Vagina (tissue), 2 donors: Measurements from ENCODE around the gene ADAMTS2. TPM values are rescaled to one million over a fixed set of nuclear protein-coding genes. Genes with fewer than 3 reads are reported as not detected.

Source experiments
- DNase-seq, 2 donors: peaks; one replicate each; pipeline ENCODE4 v3.0.0-alpha.2; 2017; ENCODE audit errors: extremely low spot score in 2 of 2
- H3K27ac ChIP-seq: fragments of 200-600 bp; sonication (generic); one replicate; pipeline ENCODE4 v1.5.1; 2019
- H3K27me3 ChIP-seq: fragments of 200-600 bp; sonication (generic); one replicate; pipeline ENCODE4 v1.5.1; 2019
- H3K36me3 ChIP-seq, 2 donors: fragments of 200-600 bp; sonication (generic); one replicate each; pipeline ENCODE4 v1.5.1; 2017 to 2019
- H3K4me1 ChIP-seq: fragments of 200-600 bp; sonication (generic); one replicate; pipeline ENCODE4 v1.5.1; 2019
- H3K4me3 ChIP-seq, 2 donors: fragments of 200-600 bp; sonication (generic); 1 replicate in 1 of 2; 2 replicates in 1 of 2; pipeline ENCODE4 v1.5.1; 2016 to 2019
- H3K9me3 ChIP-seq: fragments of 200-600 bp; sonication (generic); one replicate; pipeline ENCODE4 v1.5.1; 2019
- POLR2A ChIP-seq, 2 donors: fragments of 450-650 bp; IDR thresholded peaks; one replicate each; pipeline ENCODE4 v1.6.1; 2017; ENCODE audit warnings: antibody characterized with exemption in 2 of 2, mild to moderate bottlenecking in 2 of 2, moderate library complexity in 2 of 2
- POLR2AphosphoS5 ChIP-seq, 2 donors: sonication (generic); formaldehyde crosslinking; IDR thresholded peaks; one replicate each; pipeline ENCODE4 v1.9.0; 2017; ENCODE audit warnings: antibody characterized with exemption in 2 of 2, mild to moderate bottlenecking in 2 of 2, low read depth in 1 of 2; ENCODE audit not compliant: insufficient read depth in 1 of 2
- intact Hi-C: fragments of 100-400 bp; cut with DNase I; formaldehyde crosslinking; loops from one replicate; pipeline ENCODE4 v1.15.1; 2023
- total RNA-seq: library from RNA; depleted of rRNA; stranded (reverse); fragments of >200 nt; gene quantifications from one replicate; pipeline ENCODE4 v1.2.3, GENCODE V29; 2016
- TF ChIP-seq, protein P1 (sequence below), 3 experiments: fragments of 450-650 bp in 2 of 3; fragments of 200-600 bp in 1 of 3; sonication (generic) in 1 of 3; IDR thresholded peaks; one replicate each; pipeline ENCODE4 v1.5.1; 2017 to 2019; ENCODE audit warnings: antibody characterized with exemption in 3 of 3, mild to moderate bottlenecking in 2 of 3, moderate library complexity in 2 of 3

The ADAMTS2 gene
- total RNA-seq, 1 donor from 2014 or later, result 17.4 TPM

DNA sequence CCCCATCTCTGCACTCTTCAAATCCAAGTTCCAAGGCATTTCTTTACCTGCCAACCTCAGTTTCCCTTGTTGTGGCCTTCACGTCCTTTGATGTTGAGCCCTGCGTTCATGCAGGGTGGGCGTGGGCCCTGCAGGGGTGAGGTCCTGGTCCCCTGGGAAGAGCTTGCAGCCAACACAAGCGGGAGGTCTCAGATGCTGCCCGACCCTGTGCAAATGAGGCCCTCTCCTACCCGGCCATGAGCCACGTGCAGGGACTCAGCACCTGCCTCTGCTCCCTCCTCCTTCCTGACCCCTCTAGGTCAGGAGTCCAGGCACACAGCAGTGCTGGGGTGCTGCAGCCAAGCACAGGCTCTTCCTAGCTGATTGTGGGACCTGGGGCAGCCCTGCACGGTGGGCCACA is 124.5 kb downstream of the ADAMTS2 start:
- Histone ChIP-seq H3K27me3 (no peaks in the 10 kb centered on the region), H3K27ac (no peak overlapping the region), H3K36me3 (no peaks in the 10 kb centered on the region), H3K4me3 (no peak overlapping the region), H3K9me3 (no peaks in the 10 kb centered on the region), H3K4me1 (peaks cover 23% of the 10 kb centered on the region)
- intact Hi-C loops, result no loop called here
- DNase-seq, result no peak
- TF ChIP-seq, protein P1, sequence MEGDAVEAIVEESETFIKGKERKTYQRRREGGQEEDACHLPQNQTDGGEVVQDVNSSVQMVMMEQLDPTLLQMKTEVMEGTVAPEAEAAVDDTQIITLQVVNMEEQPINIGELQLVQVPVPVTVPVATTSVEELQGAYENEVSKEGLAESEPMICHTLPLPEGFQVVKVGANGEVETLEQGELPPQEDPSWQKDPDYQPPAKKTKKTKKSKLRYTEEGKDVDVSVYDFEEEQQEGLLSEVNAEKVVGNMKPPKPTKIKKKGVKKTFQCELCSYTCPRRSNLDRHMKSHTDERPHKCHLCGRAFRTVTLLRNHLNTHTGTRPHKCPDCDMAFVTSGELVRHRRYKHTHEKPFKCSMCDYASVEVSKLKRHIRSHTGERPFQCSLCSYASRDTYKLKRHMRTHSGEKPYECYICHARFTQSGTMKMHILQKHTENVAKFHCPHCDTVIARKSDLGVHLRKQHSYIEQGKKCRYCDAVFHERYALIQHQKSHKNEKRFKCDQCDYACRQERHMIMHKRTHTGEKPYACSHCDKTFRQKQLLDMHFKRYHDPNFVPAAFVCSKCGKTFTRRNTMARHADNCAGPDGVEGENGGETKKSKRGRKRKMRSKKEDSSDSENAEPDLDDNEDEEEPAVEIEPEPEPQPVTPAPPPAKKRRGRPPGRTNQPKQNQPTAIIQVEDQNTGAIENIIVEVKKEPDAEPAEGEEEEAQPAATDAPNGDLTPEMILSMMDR (IDR thresholded peaks at IDR 0.05), result no peak
- TF ChIP-seq POLR2A (IDR thresholded peaks at IDR 0.05), result no peak
- no peak for TF ChIP-seq POLR2AphosphoS5 (IDR thresholded peaks at IDR 0.05; ENCODE audit: insufficient read depth in 1 of 2, low read depth in 1 of 2)

DNA sequence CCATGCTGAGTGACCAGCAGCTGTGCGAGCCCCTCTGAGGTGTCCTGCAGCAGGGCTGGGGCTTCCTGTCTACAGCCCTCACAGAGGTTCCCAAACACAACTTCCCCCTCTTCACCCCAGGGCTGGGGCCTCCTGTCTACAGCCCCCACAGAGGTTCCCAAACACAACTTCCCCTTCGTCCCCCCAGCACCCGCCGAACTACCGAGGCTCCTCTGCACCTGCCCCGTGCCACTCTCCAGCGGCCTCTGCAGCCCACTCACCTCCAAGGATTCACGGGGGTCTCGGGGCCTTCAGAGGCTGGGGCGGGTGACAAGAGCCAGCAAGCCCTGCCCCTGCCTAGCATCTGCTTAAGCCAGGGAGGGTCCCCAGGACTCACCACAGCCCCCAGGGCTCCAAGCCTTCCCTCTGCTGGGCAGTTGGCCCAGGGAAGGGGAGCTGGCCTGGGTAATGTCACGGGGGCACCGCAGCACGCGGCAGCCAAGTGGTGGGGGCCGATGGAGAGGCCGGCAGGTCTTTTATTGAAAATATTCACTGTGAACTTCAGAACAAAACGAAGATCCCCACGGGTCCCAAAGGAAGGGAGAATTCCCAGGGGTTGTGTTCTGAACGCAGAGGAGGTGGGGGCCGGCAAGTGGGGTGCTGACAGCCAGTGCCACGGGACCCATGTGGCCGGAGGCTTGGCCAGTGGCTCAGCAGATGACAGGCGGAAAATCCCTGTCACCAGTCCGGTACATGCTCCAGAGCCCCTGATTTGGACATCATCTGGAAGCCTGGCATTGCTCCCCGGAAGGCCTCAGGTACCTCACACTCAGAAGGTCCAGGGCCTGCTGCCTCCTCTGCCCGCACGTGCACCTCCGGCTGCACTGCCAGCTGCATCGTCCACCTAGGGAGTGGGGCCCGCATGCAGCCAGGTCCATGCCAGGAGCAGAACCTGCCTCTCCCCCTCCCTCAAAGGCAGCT is 125.3 kb downstream of the ADAMTS2 start:
- no peaks in the 10 kb centered on the region for H3K27me3 ChIP-seq

DNA sequence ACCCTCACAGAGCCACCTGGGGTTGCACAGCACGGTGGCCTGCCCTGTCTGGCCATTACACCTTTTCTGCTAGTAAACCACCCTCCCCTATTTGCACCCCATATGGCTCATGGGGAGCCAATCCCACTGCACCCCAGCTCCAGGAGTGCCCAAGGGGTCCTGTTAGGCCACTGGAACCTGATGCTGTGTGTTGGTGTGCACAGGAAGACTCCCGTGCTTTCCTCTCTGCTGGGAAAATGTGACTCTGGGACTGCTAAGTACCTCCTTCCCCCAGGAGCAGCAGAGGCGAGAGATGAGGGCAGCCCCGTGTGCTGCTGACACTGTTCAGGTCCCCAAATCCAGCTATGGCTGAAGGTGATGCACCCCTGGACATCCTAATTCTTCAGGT is 126.3 kb downstream of the ADAMTS2 start:
- Histone ChIP-seq H3K36me3 (no peaks in the 10 kb centered on the region), H3K4me1 (peaks cover 23% of the 10 kb centered on the region), H3K4me3 (no peak overlapping the region), H3K27ac (peak overlapping the region; percentile 20), H3K27me3 (no peaks in the 10 kb centered on the region), H3K9me3 (no peaks in the 10 kb centered on the region)
- TF ChIP-seq, protein P1 (IDR thresholded peaks at IDR 0.05), result no peak
- TF ChIP-seq POLR2A (IDR thresholded peaks at IDR 0.05), result no peak
- TF ChIP-seq POLR2AphosphoS5 (IDR thresholded peaks at IDR 0.05; ENCODE audit: insufficient read depth in 1 of 2, low read depth in 1 of 2), result no peak
- no peak for DNase-seq
- intact Hi-C loops, result no loop called here

More for the DNA sequence above, 125.3 kb downstream of the ADAMTS2 start:
- Histone ChIP-seq H3K4me3 (no peak overlapping the region), H3K27ac (no peak overlapping the region), H3K36me3 (no peaks in the 10 kb centered on the region), H3K9me3 (no peaks in the 10 kb centered on the region), H3K4me1 (peaks cover 23% of the 10 kb centered on the region)
- intact Hi-C loops, result no loop called here
- TF ChIP-seq, protein P1 (IDR thresholded peaks at IDR 0.05), result no peak
- TF ChIP-seq POLR2AphosphoS5 (IDR thresholded peaks at IDR 0.05; ENCODE audit: insufficient read depth in 1 of 2, low read depth in 1 of 2) (no peak), POLR2A (IDR thresholded peaks at IDR 0.05) (no peak)
- DNase-seq, result no peak

DNA sequence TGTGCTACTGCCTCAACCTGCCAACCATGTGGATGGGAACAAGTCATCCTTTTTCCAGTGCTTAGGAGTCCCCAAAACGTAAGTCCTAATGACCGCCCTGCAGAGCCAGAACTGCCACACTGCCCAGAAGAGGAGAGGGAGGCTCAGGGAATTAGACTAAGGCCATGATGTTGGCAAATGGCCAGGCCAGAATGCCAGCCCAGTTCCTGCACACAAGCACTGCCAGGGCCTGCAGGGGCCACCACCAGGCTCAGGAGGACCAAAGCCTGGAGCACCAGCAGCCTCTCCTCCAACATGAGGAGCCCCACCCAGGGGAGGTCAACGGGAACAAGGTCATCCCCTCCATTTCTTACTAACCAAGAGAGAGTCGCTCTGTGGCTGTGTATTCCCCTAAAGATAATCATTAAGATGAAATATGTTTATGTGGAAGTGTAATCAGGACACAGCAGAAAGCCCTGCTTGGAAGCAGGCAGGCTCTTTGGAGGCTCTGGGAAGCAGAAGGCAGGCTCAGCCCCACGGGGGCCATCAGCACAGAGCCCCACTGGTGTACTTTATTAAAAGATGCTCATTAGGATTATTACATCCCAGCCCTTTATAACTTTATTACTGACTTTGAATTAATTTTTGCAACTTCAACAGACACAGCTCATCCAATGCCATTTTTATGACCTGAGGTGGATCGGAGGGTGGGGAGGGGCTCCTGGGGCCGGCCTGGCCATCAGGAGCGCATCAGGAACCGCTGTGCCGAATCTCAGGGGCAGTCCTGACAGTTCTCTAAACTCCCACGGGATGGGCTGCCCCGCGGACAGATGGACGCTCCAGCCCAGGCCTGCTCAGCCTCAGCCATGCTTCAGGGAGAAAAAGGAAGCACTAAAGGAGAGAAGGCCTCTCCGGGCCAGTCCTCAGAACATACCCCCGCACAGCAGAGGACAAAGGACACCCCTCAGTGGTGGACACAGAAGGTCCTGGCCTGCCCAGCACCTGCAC is 127.0 kb downstream of the ADAMTS2 start:
- no peaks in the 10 kb centered on the region for H3K36me3 ChIP-seq
- no peaks in the 10 kb centered on the region for H3K9me3 ChIP-seq
- peak overlapping the region; percentile 46 for H3K27ac ChIP-seq
- no peaks in the 10 kb centered on the region for H3K27me3 ChIP-seq
- TF ChIP-seq, protein P1 (IDR thresholded peaks at IDR 0.05), result no peak
- TF ChIP-seq POLR2AphosphoS5 (IDR thresholded peaks at IDR 0.05; ENCODE audit: insufficient read depth in 1 of 2, low read depth in 1 of 2) (no peak), POLR2A (IDR thresholded peaks at IDR 0.05) (no peak)
- intact Hi-C loops, result no loop called here
- peaks cover 23% of the 10 kb centered on the region for H3K4me1 ChIP-seq
- no peak for DNase-seq
- no peak overlapping the region for H3K4me3 ChIP-seq
